ENCODE results near the gene RFTN1. TPM values are rescaled to one million over a fixed set of nuclear protein-coding genes. Genes with fewer than 3 reads are reported as not detected.

The RFTN1 gene
- total RNA-seq, 1 donor from 2014 or later: 0.92 TPM

- H3K4me2 ChIP-seq: peak overlapping the region; percentile 53
- peaks cover 12% of the 10 kb centered on the region for H3K27me3 Mint-ChIP-seq (ENCODE audit: insufficient read depth, low read depth)
- H3K27ac Mint-ChIP-seq: no peak overlapping the region
- peaks cover 40% of the 10 kb centered on the region for H3K4me1 ChIP-seq
- DNase-seq (ENCODE audit: low spot score): no peak
- peaks cover 2% of the 10 kb centered on the region for H3K9me3 Mint-ChIP-seq
- H3K36me3 Mint-ChIP-seq: no peaks in the 10 kb centered on the region
- H3K4me1 Mint-ChIP-seq: peaks cover 41% of the 10 kb centered on the region
- no peaks in the 10 kb centered on the region for H4K20me1 ChIP-seq (ENCODE audit: low read depth)
- no peak overlapping the region for H3K4me3 Mint-ChIP-seq
- TF ChIP-seq CTCF (IDR thresholded peaks at IDR 0.05) (no peak), EZH2phosphoT487 (IDR thresholded peaks at IDR 0.05) (no peak), EZH2 (IDR thresholded peaks at IDR 0.05) (no peak)
- H3K9me3 ChIP-seq (ENCODE audit: low read depth): no peaks in the 10 kb centered on the region
- H3F3A ChIP-seq (ENCODE audit: low read depth): peaks cover 19% of the 10 kb centered on the region
- H3K27ac ChIP-seq: no peak overlapping the region
- no peaks in the 10 kb centered on the region for H3K27me3 ChIP-seq
- H3K36me3 ChIP-seq: no peaks in the 10 kb centered on the region
- no peak overlapping the region for H3K9ac ChIP-seq
- H3K4me3 ChIP-seq: no peak overlapping the region
- no peaks in the 10 kb centered on the region for H3K79me2 ChIP-seq (ENCODE audit: low read depth)
- H2AFZ ChIP-seq (replicated peaks): no peak overlapping the region
Measured at GRCh38 chr3:16370503-16370871, 143.0 kb downstream of the RFTN1 start.

GRCh38 chr3:16369885-16370284 is 143.6 kb downstream of the RFTN1 start:
- peak; percentile 68 for DNase-seq (ENCODE audit: low spot score)
- Mint-ChIP-seq H3K27ac (no peak overlapping the region), H3K4me3 (no peak overlapping the region), H3K36me3 (no peaks in the 10 kb centered on the region), H3K9me3 (peaks cover 2% of the 10 kb centered on the region), H3K4me1 (peaks cover 35% of the 10 kb centered on the region), H3K27me3 (ENCODE audit: insufficient read depth, low read depth) (peaks cover 12% of the 10 kb centered on the region)
- Histone ChIP-seq H3K36me3 (no peaks in the 10 kb centered on the region), H4K20me1 (ENCODE audit: low read depth) (no peaks in the 10 kb centered on the region), H3K4me2 (peak overlapping the region; percentile 53), H2AFZ (replicated peaks) (peak overlapping the region; percentile 62), H3K79me2 (ENCODE audit: low read depth) (no peaks in the 10 kb centered on the region), H3K9me3 (ENCODE audit: low read depth) (no peaks in the 10 kb centered on the region), H3K4me1 (peaks cover 34% of the 10 kb centered on the region), H3K4me3 (no peak overlapping the region), H3K27me3 (no peaks in the 10 kb centered on the region), H3F3A (ENCODE audit: low read depth) (peaks cover 19% of the 10 kb centered on the region), H3K27ac (peak overlapping the region; percentile 66), H3K9ac (no peak overlapping the region)
- TF ChIP-seq EZH2 (IDR thresholded peaks at IDR 0.05) (no peak), EZH2phosphoT487 (IDR thresholded peaks at IDR 0.05) (no peak)

- no peak overlapping the region for H3K4me3 Mint-ChIP-seq
- peaks cover 2% of the 10 kb centered on the region for H3K9me3 Mint-ChIP-seq
- peak overlapping the region; percentile 66 for H3K27ac ChIP-seq
- H3K36me3 Mint-ChIP-seq: no peaks in the 10 kb centered on the region
- H3K4me1 Mint-ChIP-seq: peaks cover 29% of the 10 kb centered on the region
- no peak overlapping the region for H3K27ac Mint-ChIP-seq
- peak; percentile 33 for DNase-seq (ENCODE audit: low spot score)
- no peaks in the 10 kb centered on the region for H3K9me3 ChIP-seq (ENCODE audit: low read depth)
- no peaks in the 10 kb centered on the region for H3K27me3 ChIP-seq
- H3K9ac ChIP-seq: no peak overlapping the region
- H3K79me2 ChIP-seq (ENCODE audit: low read depth): no peaks in the 10 kb centered on the region
- H4K20me1 ChIP-seq (ENCODE audit: low read depth): no peaks in the 10 kb centered on the region
- H3K36me3 ChIP-seq: no peaks in the 10 kb centered on the region
- H3K4me3 ChIP-seq: no peak overlapping the region
- peaks cover 19% of the 10 kb centered on the region for H3F3A ChIP-seq (ENCODE audit: low read depth)
- TF ChIP-seq EZH2 (IDR thresholded peaks at IDR 0.05): no peak
- peaks cover 12% of the 10 kb centered on the region for H3K27me3 Mint-ChIP-seq (ENCODE audit: insufficient read depth, low read depth)
- H3K4me1 ChIP-seq: peaks cover 28% of the 10 kb centered on the region
- peak overlapping the region; percentile 62 for H2AFZ ChIP-seq (replicated peaks)
- peak overlapping the region; percentile 53 for H3K4me2 ChIP-seq
Measured at GRCh38 chr3:16369276-16369675, 144.2 kb downstream of the RFTN1 start.

- Histone ChIP-seq H3K79me2 (ENCODE audit: low read depth) (no peaks in the 10 kb centered on the region), H3K9ac (no peak overlapping the region), H2AFZ (replicated peaks) (no peak overlapping the region), H3K4me1 (peaks cover 25% of the 10 kb centered on the region), H3K36me3 (no peaks in the 10 kb centered on the region), H3K9me3 (ENCODE audit: low read depth) (no peaks in the 10 kb centered on the region), H3K27me3 (no peaks in the 10 kb centered on the region), H3K27ac (no peak overlapping the region), H4K20me1 (ENCODE audit: low read depth) (no peaks in the 10 kb centered on the region), H3K4me3 (no peak overlapping the region), H3F3A (ENCODE audit: low read depth) (peaks cover 19% of the 10 kb centered on the region), H3K4me2 (no peak overlapping the region)
- no peak overlapping the region for H3K4me3 Mint-ChIP-seq
- no peaks in the 10 kb centered on the region for H3K36me3 Mint-ChIP-seq
- H3K27me3 Mint-ChIP-seq (ENCODE audit: insufficient read depth, low read depth): peaks cover 3% of the 10 kb centered on the region
- TF ChIP-seq CTCF (IDR thresholded peaks at IDR 0.05) (peak; percentile 46), EZH2 (IDR thresholded peaks at IDR 0.05) (no peak)
- H3K27ac Mint-ChIP-seq: no peak overlapping the region
- peaks cover 19% of the 10 kb centered on the region for H3K4me1 Mint-ChIP-seq
- H3K9me3 Mint-ChIP-seq: no peaks in the 10 kb centered on the region
- DNase-seq (ENCODE audit: low spot score): no peak
Measured at GRCh38 chr3:16366581-16366980, 146.9 kb downstream of the RFTN1 start.
